ENCODE results near the gene MREG.

GRCh38 chr2:216015722-216016464 lies 2.5 kb upstream of the MREG start:
- TF ChIP-seq CTCF (IDR thresholded peaks at IDR 0.05) (no peak), POLR2A (IDR thresholded peaks at IDR 0.05) (no peak)
